ENCODE measurements around the gene RSAD2.

- TF ChIP-seq CTCF (conservative IDR thresholded peaks at IDR 0.05 in 1 of 2, IDR thresholded peaks at IDR 0.05 in 1 of 2; ENCODE audit: low read depth in 1 of 2, low read length in 2 of 2) = no peak
- no peak for TF ChIP-seq EZH2 (IDR thresholded peaks at IDR 0.05; ENCODE audit: low read length, missing control alignments)
These were observed 31.0 kb upstream of the RSAD2 start for GRCh38 chr2:6846540-6846939.
